NB4 (cell line): Measurements from ENCODE around the gene ING4.
A peak's percentile ranks its signal among the peaks of the same experiment; 100 is the strongest.

ENCODE experiments used
- CTCF ChIP-seq: IDR thresholded peaks from one replicate; pipeline ENCODE4 v1.5.1; 2012; ENCODE audit warnings: low read depth, low read length
- MAX ChIP-seq: IDR thresholded peaks from 2 replicates; pipeline ENCODE4 v1.6.1; 2011; ENCODE audit warnings: low read depth, low read length
- POLR2A ChIP-seq: IDR thresholded peaks from 2 replicates; pipeline ENCODE4 v1.6.1; 2011; ENCODE audit warnings: mild to moderate bottlenecking; ENCODE audit not compliant: insufficient read length; ENCODE audit errors: extremely low read depth

- TF ChIP-seq CTCF: peak; percentile 8
- TF ChIP-seq POLR2A: no peak
- TF ChIP-seq MAX: peak; percentile 33; the same call in 1 of the 2 replicates
Measured at GRCh38 chr12:6703631-6704030, 40.7 kb upstream of the ING4 start.
